Lower leg skin (tissue), 4 donors: ENCODE results near the gene NUCKS1. TPM values are rescaled to one million over a fixed set of nuclear protein-coding genes. Genes with fewer than 3 reads are reported as not detected.
A peak's percentile ranks its signal among the peaks of the same experiment; 100 is the strongest.

ENCODE experiments used
- DNase-seq, 2 donors: peaks; one replicate each; pipeline ENCODE4 v3.0.0-alpha.2; 2019; ENCODE audit warnings: low spot score in 2 of 2
- H3K4me3 ChIP-seq: fragments of 200-600 bp; sonication (generic); 2 replicates; pipeline ENCODE4 v1.5.1; 2017; ENCODE audit warnings: mild to moderate bottlenecking, low read depth; ENCODE audit not compliant: poor library complexity, severe bottlenecking
- CTCF ChIP-seq, 3 donors: fragments of 450-650 bp; IDR thresholded peaks; one replicate each; pipeline ENCODE4 v1.5.1; 2016; ENCODE audit warnings: antibody characterized with exemption in 3 of 3, mild to moderate bottlenecking in 3 of 3, moderate library complexity in 2 of 3
- POLR2A ChIP-seq, 2 donors: fragments of 450-650 bp; IDR thresholded peaks; one replicate each; pipeline ENCODE4 v1.6.1; 2016 to 2017; ENCODE audit warnings: antibody characterized with exemption in 2 of 2, mild to moderate bottlenecking in 1 of 2, moderate library complexity in 1 of 2
- WGBS, 2 donors: methylation state at CpG; one replicate each; pipeline ENCODE4 v1.1.5; 2018; 5-methylcytosine and 5-hydroxymethylcytosine counted together
- intact Hi-C: fragments of 100-400 bp; cut with DNase I; formaldehyde crosslinking; loops from one replicate; pipeline ENCODE4 v1.15.0; 2023; ENCODE audit warnings: low total_unique reads
- total RNA-seq, 4 donors: library from RNA; depleted of rRNA; stranded (reverse); fragments of >200 nt; gene quantifications; one replicate each; pipeline ENCODE4 v1.1.0, GENCODE V29; 2016

Gene NUCKS1
- total RNA-seq = 100 to 1,000 TPM in 1 of 4 donors, 10 to 100 TPM in 3; 49.5 to 143 (median 66.0) TPM

- DNase-seq = peak; percentile 100
- intact Hi-C loops = no loop called here
- TF ChIP-seq CTCF (IDR thresholded peaks at IDR 0.05) (no peak), POLR2A (IDR thresholded peaks at IDR 0.05) (no peak)
- peak within 1 kb of the TSS; percentile 88 for H3K4me3 ChIP-seq
- 0% methylated on average over 22 to 25 of the region's 27 CpGs for WGBS, 2 donors
These were observed at the start of gene NUCKS1 for GRCh38 chr1:205750138-205751035. NUCKS1 (minus strand) TSS chr1:205750182; CDS start chr1:205749973, 209 bp downstream.

- no peak overlapping the region for H3K4me3 ChIP-seq
- TF ChIP-seq CTCF (IDR thresholded peaks at IDR 0.05) (no peak), POLR2A (IDR thresholded peaks at IDR 0.05) (no peak)
- intact Hi-C loops = no loop called here
- WGBS, 2 donors = 50 to 56% methylated on average over 5 of the region's 5 CpGs
- no peak for DNase-seq
These were observed 48.6 kb upstream of the NUCKS1 start for GRCh38 chr1:205798577-205798976.

- 93 to 100% methylated on average over 2 of the region's 2 CpGs for WGBS, 2 donors
- intact Hi-C loops = no loop called here
- TF ChIP-seq CTCF (IDR thresholded peaks at IDR 0.05) (no peak), POLR2A (IDR thresholded peaks at IDR 0.05) (no peak)
- no peak overlapping the region for H3K4me3 ChIP-seq
- DNase-seq = no peak
These were observed 47.2 kb upstream of the NUCKS1 start for GRCh38 chr1:205797168-205797567.

GRCh38 chr1:205794011-205794730 is 44.2 kb upstream of the NUCKS1 start:
- DNase-seq = no peak
- TF ChIP-seq POLR2A (IDR thresholded peaks at IDR 0.05) (no peak), CTCF (IDR thresholded peaks at IDR 0.05) (no peak)
- no peak overlapping the region for H3K4me3 ChIP-seq
- WGBS, 2 donors = 72 to 73% methylated on average over 5 of the region's 5 CpGs
- intact Hi-C loops = loop anchor here (5.0 kb wide), 1 partner anchor 183 kb away; no protein-coding TSS in a partner anchor

GRCh38 chr1:205792961-205793673 is 43.1 kb upstream of the NUCKS1 start:
- TF ChIP-seq CTCF (IDR thresholded peaks at IDR 0.05) (no peak), POLR2A (IDR thresholded peaks at IDR 0.05) (no peak)
- H3K4me3 ChIP-seq = no peak overlapping the region
- DNase-seq = no peak
- intact Hi-C loops = loop anchor here (5.0 kb wide), 1 partner anchor 184 kb away; no protein-coding TSS in a partner anchor
- 72 to 74% methylated on average over 6 of the region's 6 CpGs for WGBS, 2 donors
